Upper lobe of left lung (tissue), 6 donors: Measurements from ENCODE around the gene CASP8. TPM values are rescaled to one million over a fixed set of nuclear protein-coding genes. Genes with fewer than 3 reads are reported as not detected.
A peak's percentile ranks its signal among the peaks of the same experiment; 100 is the strongest.

ENCODE experiments used
- ATAC-seq, 2 donors: fragments of 200-7000 bp; cut with Tn5 transposase; one replicate each; pipeline ENCODE4 v1.9.1; 2022; ENCODE audit warnings: mild to moderate bottlenecking in 2 of 2, moderate library complexity in 2 of 2; ENCODE audit not compliant: low FRiP score in 2 of 2
- DNase-seq, 2 donors: peaks; one replicate each; pipeline ENCODE4 v3.0.0-alpha.2; 2019 to 2020
- H3K27ac ChIP-seq, 4 donors: fragments of 200-600 bp; sonication (generic); one replicate each; pipeline ENCODE4 v1.5.1; 2016 to 2019
- H3K27me3 ChIP-seq, 4 donors: fragments of 200-600 bp; sonication (generic); one replicate each; pipeline ENCODE4 v1.5.1; 2017 to 2019
- H3K36me3 ChIP-seq, 4 donors: fragments of 200-600 bp; sonication (generic); one replicate each; pipeline ENCODE4 v1.5.1; 2016 to 2019
- H3K4me1 ChIP-seq, 4 donors: fragments of 200-600 bp; sonication (generic); one replicate each; pipeline ENCODE4 v1.5.1; 2018 to 2019
- H3K4me3 ChIP-seq, 4 donors: fragments of 200-600 bp; sonication (generic); one replicate each; pipeline ENCODE4 v1.5.1; 2017 to 2019; ENCODE audit warnings: mild to moderate bottlenecking in 2 of 4, moderate library complexity in 1 of 4
- H3K9me3 ChIP-seq, 4 donors: fragments of 200-600 bp; sonication (generic); one replicate each; pipeline ENCODE4 v1.5.1; 2018 to 2019
- EP300 ChIP-seq, 4 donors: sonication (generic); formaldehyde crosslinking; IDR thresholded peaks; one replicate each; pipeline ENCODE4 v1.5.1; 2017; ENCODE audit warnings: antibody characterized with exemption in 4 of 4, control low read depth in 2 of 4
- POLR2A ChIP-seq, 4 donors: fragments of 450-650 bp; IDR thresholded peaks; one replicate each; pipeline ENCODE4 v1.5.1; 2016 to 2017; ENCODE audit warnings: antibody characterized with exemption in 4 of 4, mild to moderate bottlenecking in 2 of 4
- POLR2AphosphoS5 ChIP-seq, 2 donors: sonication (generic); formaldehyde crosslinking; IDR thresholded peaks; one replicate each; pipeline ENCODE4 v1.5.1; 2017; ENCODE audit warnings: antibody characterized with exemption in 2 of 2
- WGBS, 2 donors: methylation state at CpG; one replicate each; pipeline ENCODE4 v1.1.5; 2017 to 2018; 5-methylcytosine and 5-hydroxymethylcytosine counted together
- total RNA-seq, 6 donors: library from RNA; depleted of rRNA in 4 of 6; stranded (reverse); fragments of >200 nt in 4 of 6; gene quantifications; one replicate each; pipeline versions ENCODE4 v1.1.0 to v1.2.1, GENCODE V29; 2016 to 2021
- TF ChIP-seq, protein P1 (sequence below), 6 experiments: fragments of 450-650 bp in 4 of 6; fragments of 200-600 bp in 2 of 6; sonication (generic) in 2 of 6; IDR thresholded peaks; one replicate each; pipeline ENCODE4 v1.5.1; 2016 to 2019; ENCODE audit warnings: antibody characterized with exemption in 6 of 6
- donor health status: DM: no; HTN: no; CAD: no; lungs with moderate emphysema.
- donor health status: DM: no; HTN: yes; CAD: no; lungs with severe emphysema.

The CASP8 gene
- total RNA-seq, 6 donors from 2014 or later: 23.7 to 81.7 (median 40.6) TPM

DNA sequence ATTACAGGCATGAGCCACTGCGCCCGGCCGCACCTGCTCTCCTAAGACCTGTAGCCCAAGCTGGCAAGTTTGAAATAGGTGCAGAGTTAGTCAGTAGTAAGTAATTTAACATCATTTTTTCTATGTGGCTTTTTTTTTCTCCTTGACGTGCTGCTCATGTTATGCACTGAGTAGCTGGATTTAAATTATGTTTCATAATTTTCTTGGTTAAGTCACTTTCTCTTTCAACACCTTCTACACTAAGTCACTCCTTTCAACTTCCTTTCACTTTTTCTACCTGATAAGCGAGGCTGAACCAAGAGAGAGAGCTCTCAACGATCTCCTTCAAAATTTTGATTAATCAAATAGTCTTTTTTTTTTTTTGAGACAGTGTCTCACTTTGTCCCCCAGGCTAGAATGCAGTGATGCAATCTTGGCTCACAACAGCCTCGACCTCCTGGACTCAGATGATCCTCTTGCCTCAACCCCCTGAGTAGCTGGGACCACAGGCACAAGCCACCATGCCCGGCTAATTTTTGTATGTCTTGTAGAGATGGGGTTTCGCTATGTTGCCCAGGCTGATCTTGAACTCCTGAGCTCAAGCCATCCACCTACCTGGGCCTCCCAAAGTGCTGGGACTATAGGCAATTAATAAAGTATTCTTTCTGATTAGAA lies 13.1 kb downstream of the CASP8 start:
- 74 to 80% methylated on average over 9 of the region's 9 CpGs for WGBS, 2 donors
- Histone ChIP-seq H3K36me3 (peaks cover 18 to 90% (median 43%) of the 10 kb centered on the region in 4 donors), H3K27ac (peak overlapping the region in 1 of 4 donors; percentile 20), H3K27me3 (no peaks in the 10 kb centered on the region), H3K9me3 (no peaks in the 10 kb centered on the region), H3K4me1 (peaks cover 0 to 4% (median 2%) of the 10 kb centered on the region in 4 donors), H3K4me3 (no peak overlapping the region)
- ATAC-seq (no peak), DNase-seq (no peak)
- TF ChIP-seq EP300 (IDR thresholded peaks at IDR 0.05) (no peak), POLR2AphosphoS5 (IDR thresholded peaks at IDR 0.05) (no peak), POLR2A (IDR thresholded peaks at IDR 0.05) (no peak)
- TF ChIP-seq, protein P1, sequence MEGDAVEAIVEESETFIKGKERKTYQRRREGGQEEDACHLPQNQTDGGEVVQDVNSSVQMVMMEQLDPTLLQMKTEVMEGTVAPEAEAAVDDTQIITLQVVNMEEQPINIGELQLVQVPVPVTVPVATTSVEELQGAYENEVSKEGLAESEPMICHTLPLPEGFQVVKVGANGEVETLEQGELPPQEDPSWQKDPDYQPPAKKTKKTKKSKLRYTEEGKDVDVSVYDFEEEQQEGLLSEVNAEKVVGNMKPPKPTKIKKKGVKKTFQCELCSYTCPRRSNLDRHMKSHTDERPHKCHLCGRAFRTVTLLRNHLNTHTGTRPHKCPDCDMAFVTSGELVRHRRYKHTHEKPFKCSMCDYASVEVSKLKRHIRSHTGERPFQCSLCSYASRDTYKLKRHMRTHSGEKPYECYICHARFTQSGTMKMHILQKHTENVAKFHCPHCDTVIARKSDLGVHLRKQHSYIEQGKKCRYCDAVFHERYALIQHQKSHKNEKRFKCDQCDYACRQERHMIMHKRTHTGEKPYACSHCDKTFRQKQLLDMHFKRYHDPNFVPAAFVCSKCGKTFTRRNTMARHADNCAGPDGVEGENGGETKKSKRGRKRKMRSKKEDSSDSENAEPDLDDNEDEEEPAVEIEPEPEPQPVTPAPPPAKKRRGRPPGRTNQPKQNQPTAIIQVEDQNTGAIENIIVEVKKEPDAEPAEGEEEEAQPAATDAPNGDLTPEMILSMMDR (IDR thresholded peaks at IDR 0.05): no peak

DNA sequence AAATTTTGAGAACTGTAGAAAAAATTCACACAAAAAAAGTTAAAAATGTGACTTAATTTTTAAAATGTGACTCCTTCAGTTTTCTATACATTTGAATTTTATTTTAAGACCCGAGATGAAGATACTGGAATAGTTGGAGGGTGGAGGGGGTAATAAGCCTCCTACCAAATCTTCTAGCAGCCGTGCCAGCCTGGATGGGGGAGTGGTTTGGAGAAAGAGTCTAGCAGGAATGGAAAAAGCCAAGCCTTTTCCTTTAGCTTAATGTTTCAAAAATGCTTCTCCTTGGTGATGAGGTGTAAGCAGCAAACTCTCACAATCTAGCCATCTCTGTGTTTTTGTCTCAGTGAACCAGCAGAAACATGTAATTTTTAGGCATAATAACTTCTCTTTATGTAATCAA lies 14.7 kb downstream of the CASP8 start:
- no peak for TF ChIP-seq POLR2A (IDR thresholded peaks at IDR 0.05)
- TF ChIP-seq EP300 (IDR thresholded peaks at IDR 0.05): no peak
- TF ChIP-seq, protein P1 (IDR thresholded peaks at IDR 0.05): no peak
- no peak for TF ChIP-seq POLR2AphosphoS5 (IDR thresholded peaks at IDR 0.05)
- H3K4me3 ChIP-seq: no peak overlapping the region
- H3K27ac ChIP-seq: no peak overlapping the region
- H3K27me3 ChIP-seq: no peaks in the 10 kb centered on the region
- WGBS, 2 donors: 81 to 88% methylated on average over 2 of the region's 2 CpGs
- H3K4me1 ChIP-seq: peaks cover 0 to 3% (median 0%) of the 10 kb centered on the region in 4 donors
- DNase-seq (no peak), ATAC-seq (no peak)
- no peaks in the 10 kb centered on the region for H3K9me3 ChIP-seq
- H3K36me3 ChIP-seq: peaks cover 18 to 91% (median 50%) of the 10 kb centered on the region in 4 donors

DNA sequence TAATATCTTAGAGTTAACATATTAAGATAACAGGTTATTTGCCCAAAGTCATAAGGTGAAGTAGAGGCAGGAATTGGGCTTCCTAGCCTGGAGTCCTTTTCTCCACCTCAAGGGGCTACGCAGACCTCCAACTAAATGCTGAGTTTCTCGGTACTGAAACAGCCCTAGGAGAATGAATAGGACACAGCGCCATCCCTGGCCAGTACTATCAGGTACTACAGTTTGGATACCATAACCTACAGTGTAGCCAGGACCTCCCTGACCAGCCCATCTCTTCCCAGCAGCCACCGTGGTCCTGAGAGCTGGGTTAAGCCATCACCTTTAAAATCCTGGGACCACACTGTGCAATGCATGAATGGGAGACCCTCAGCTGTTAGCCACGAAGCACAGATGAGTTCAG lies 15.7 kb downstream of the CASP8 start:
- peak in 1 of 2 donors; percentile 40 for ATAC-seq
- DNase-seq: no peak
- TF ChIP-seq, protein P1 (IDR thresholded peaks at IDR 0.05): no peak
- TF ChIP-seq POLR2A (IDR thresholded peaks at IDR 0.05) (no peak), POLR2AphosphoS5 (IDR thresholded peaks at IDR 0.05) (no peak), EP300 (IDR thresholded peaks at IDR 0.05) (no peak)
- H3K4me3 ChIP-seq: no peak overlapping the region
- WGBS, 2 donors: 86 to 91% methylated on average over 5 of the region's 5 CpGs
- no peaks in the 10 kb centered on the region for H3K27me3 ChIP-seq
- peaks cover 18 to 84% (median 50%) of the 10 kb centered on the region in 4 donors for H3K36me3 ChIP-seq
- no peak overlapping the region for H3K27ac ChIP-seq
- peaks cover 0 to 3% (median 0%) of the 10 kb centered on the region in 4 donors for H3K4me1 ChIP-seq
- H3K9me3 ChIP-seq: no peaks in the 10 kb centered on the region

DNA sequence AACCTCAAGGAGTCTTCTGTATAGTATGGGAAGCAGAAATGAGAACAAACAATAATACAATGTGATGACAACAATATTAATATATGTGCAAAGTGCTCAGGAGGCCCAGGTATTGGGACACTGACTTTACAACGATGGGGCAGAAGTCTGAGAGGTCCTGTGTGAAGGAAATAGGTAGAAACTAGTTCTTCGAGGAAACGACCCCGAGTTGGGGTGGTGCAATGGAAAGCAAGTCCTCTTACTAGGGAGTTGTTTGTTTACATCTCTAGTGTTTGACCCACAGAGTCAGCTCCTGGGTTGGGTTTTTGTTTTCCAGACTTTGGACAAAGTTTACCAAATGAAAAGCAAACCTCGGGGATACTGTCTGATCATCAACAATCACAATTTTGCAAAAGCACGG lies 16.2 kb downstream of the CASP8 start:
- TF ChIP-seq POLR2A (IDR thresholded peaks at IDR 0.05) (no peak), EP300 (IDR thresholded peaks at IDR 0.05) (no peak), POLR2AphosphoS5 (IDR thresholded peaks at IDR 0.05) (no peak)
- TF ChIP-seq, protein P1 (IDR thresholded peaks at IDR 0.05): no peak
- no peaks in the 10 kb centered on the region for H3K9me3 ChIP-seq
- H3K4me1 ChIP-seq: peaks cover 0 to 3% (median 0%) of the 10 kb centered on the region in 4 donors
- H3K4me3 ChIP-seq: no peak overlapping the region
- WGBS, 2 donors: 83 to 90% methylated on average over 6 of the region's 6 CpGs
- peaks cover 16 to 81% (median 50%) of the 10 kb centered on the region in 4 donors for H3K36me3 ChIP-seq
- no peak for ATAC-seq
- no peak for DNase-seq
- no peaks in the 10 kb centered on the region for H3K27me3 ChIP-seq
- H3K27ac ChIP-seq: no peak overlapping the region

DNA sequence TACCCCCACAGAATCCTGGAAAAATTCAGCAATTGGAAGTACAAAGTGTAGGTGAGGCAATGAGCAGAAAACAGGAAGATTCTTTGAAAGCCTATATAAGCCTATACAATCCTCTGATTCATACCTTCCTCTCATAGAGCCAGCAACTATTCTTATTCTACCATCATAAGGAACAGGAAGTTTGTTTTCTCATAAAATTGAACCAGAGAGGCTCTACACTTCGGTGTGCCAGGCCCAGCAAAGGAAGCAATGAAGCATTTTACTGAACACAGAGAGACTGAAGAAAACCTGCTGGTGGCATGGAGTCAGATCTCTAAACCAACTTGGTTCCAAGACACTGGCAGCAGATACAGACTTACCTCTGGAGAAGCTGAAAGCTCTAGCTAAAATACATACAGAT lies 18.7 kb downstream of the CASP8 start:
- H3K36me3 ChIP-seq: peaks cover 12 to 56% (median 39%) of the 10 kb centered on the region in 4 donors

More for the DNA sequence above, 18.7 kb downstream of the CASP8 start:
- Histone ChIP-seq H3K4me3 (no peak overlapping the region), H3K4me1 (no peaks in the 10 kb centered on the region), H3K27me3 (no peaks in the 10 kb centered on the region), H3K9me3 (no peaks in the 10 kb centered on the region), H3K27ac (no peak overlapping the region)
- DNase-seq: no peak
- no peak for ATAC-seq
- 64 to 93% methylated on average over 1 of the region's 1 CpG for WGBS, 2 donors
- TF ChIP-seq POLR2A (IDR thresholded peaks at IDR 0.05) (no peak), EP300 (IDR thresholded peaks at IDR 0.05) (no peak), POLR2AphosphoS5 (IDR thresholded peaks at IDR 0.05) (no peak)
- TF ChIP-seq, protein P1 (IDR thresholded peaks at IDR 0.05): no peak
